Amniotic epithelial cell (primary cell): ENCODE results near the gene PYROXD2.
A peak's percentile ranks its signal among the peaks of the same experiment; 100 is the strongest.
"Not testable (repeated sequence)": the region's sequence is repeated elsewhere in the genome, so short reads cannot be mapped to it uniquely, and the experiment has no call there.

Experiments used
- DNase-seq: peaks from one replicate; pipeline ENCODE4 v3.0.0-alpha.2; 2010; ENCODE audit warnings: low read depth

PYROXD2 gene

GRCh38 chr10:98365406-98366061 lies 49.4 kb downstream of the PYROXD2 start:
- no peak for DNase-seq

DNA sequence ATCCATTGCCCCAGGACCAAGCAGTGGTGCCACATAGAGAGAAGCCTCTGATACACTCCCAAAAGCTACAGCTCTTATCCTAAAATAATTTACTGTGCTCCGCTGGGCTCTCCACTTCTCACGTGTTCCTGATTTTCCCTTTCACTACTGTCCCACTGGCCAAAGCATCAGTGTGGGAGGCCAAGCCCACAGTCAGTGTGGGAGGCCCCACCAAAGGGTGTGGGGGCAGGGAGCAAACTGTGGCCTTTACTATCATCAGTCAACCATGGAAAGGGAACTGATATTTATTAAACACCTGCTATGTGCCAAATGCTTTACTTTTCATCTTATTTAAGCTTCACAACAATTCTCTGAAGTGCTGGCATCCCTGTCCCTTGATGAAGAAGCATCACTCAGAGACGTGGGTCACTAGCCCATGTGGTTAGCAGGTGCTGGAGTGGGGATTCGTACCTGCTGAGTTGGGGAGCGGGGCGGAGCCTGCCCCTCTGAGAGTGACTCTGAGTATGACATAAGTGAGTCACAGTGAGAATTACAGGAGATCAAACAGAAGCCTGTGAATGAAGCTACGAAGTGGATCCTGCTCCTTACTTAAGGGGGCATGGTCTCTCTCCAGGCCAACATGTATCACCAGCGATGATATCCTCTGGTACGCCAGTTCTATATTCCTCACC lies 50.4 kb downstream of the PYROXD2 start:
- DNase-seq: no peak

GRCh38 chr10:98363220-98363619 lies 51.8 kb downstream of the PYROXD2 start:
- no peak for DNase-seq

- DNase-seq: peak; percentile 100
These were observed 53.6 kb downstream of the PYROXD2 start for GRCh38 chr10:98361131-98362025.

GRCh38 chr10:98357194-98357822 lies 57.7 kb downstream of the PYROXD2 start:
- no peak for DNase-seq

GRCh38 chr10:98354491-98354890 lies 60.5 kb downstream of the PYROXD2 start:
- no peak for DNase-seq

DNA sequence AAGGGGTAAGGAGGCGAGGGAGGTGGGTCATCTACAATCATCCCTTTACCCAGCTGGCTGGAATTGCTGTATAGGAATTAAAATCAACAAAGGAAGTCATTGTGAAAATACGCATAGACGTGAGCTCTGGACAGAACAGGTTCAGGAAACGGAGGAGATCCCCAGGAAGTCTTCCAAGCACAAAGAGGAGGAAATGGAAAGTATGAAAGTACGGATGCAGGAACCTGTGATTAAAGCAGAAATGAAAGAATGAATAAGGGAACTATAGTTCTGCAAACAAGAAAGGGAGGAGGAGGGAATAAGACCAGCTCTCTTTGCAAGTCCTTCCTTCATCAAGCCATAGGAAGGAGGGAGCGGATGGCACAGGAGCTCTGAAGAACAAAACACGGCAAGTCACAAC lies 61.8 kb downstream of the PYROXD2 start:
- DNase-seq: no peak

DNA sequence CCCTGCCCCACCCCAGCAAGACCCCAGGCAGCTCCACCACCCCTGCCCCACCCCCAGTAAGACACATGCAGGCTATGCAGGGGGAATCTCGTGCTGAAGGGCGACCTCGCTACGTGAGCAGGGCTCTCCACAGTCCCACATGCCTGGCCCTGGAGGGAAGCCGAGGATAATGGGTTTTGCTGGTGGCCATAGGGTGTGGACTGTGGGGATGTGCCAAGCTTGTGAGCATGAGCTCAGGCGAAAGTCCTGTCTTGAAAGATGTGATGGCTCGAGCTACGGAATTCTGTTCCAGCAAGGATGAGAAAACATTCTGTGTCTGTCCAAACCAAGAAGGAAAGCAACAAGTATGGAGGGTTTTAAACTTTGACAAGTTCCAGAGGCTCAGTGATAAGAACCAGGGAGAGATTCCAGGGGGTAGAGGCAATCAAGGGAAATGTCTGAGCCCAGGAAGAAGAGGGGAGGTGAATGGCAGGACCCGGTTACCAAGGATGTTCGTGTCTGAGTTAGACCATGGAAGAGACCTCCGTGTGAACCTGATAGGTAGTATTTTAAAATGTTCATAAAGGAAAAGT lies 63.1 kb downstream of the PYROXD2 start:
- peak; percentile 48 for DNase-seq

DNA sequence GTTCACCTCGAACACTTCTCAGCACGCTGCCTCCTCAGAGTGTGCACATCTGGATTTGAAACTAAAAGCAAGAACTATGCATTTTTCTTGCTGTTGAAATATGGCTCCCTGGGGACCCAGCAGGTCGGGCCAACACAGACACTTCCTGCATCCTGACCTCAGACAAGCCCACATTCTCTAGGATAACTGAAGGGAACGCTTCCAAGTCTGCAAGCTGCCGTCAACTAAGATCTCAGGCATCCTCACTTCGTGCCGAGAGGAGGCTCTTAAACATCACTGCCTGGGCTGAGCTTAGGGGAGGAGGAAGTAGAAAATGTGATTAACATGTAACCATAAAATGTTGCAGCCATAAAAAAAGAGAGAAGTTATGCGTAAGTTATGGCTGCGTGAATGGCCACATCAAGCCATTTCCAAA lies 65.5 kb downstream of the PYROXD2 start:
- peak; percentile 95 for DNase-seq

DNA sequence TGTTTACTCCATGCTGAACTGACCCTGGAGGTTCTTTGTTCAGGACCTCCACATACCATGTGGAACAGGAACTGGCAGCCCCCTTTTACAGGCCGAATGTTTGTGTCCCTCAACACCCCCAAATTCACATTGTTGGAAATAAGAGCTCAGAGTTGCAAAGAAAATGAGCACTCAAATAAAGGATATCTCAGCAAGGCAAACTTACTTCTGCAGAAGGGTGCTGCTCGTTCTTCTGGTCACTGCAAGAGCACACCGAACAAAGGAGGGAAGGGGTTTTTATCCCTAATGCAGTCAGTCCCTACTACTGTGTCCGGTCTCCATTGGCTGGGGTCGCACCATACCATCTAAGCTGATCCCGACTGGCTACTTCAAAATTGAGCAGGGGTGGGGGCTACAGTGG lies 68.1 kb downstream of the PYROXD2 start:
- no peak for DNase-seq

- DNase-seq: peak; percentile 61
These were observed 70.4 kb downstream of the PYROXD2 start for GRCh38 chr10:98344589-98345038.

- DNase-seq: not testable (repeated sequence)
These were observed 73.3 kb downstream of the PYROXD2 start for GRCh38 chr10:98341701-98342100.

DNA sequence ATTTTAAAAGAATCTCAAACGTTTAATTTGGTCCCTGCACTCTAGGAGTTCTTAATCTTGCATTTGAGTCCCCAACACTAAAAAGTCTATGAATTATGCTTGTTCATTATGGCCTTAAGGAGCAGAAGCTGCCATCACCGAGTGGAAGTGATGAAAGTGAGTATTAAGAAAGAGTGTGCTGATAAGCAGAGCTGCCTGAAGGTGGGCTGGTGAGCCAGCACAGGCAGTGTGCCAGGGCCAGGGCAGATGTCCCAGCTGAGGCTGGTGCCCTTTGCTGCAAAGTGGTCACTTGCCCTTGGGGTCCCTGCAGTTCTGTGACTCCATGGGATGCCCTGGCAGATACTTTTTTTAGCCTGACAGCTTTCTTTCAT lies 74.1 kb downstream of the PYROXD2 start:
- DNase-seq: peak; percentile 64

GRCh38 chr10:98340261-98340939 lies 74.6 kb downstream of the PYROXD2 start:
- peak; percentile 29 for DNase-seq

- no peak for DNase-seq
These were observed 75.2 kb downstream of the PYROXD2 start for GRCh38 chr10:98339799-98340198.

DNA sequence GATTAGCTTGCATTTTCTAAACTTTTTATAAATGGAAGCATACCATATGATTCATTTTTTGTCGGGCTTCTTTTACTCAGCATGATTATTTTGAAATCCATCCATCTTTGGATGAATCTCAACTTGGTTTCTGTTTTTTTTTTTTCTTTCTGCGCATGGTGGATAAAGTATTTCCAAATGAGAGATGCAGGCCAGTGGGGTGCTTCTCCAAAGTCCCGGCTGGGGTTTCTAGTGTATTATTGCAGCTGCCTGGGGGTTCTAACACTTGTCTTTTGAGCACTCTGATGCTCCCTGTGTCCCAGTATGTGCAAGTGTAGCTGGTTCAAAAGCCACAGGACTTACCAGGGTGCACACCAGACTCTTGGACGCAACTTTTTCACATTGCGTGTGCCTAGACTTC lies 76.1 kb downstream of the PYROXD2 start:
- DNase-seq: no peak

GRCh38 chr10:98338318-98338717 lies 76.7 kb downstream of the PYROXD2 start:
- DNase-seq: peak; percentile 19

- DNase-seq: no peak
These were observed 77.5 kb downstream of the PYROXD2 start for GRCh38 chr10:98337484-98337883.
